Subcutaneous abdominal adipose tissue (tissue), 5 donors: Measurements from ENCODE around the gene IRF2.
A peak's percentile ranks its signal among the peaks of the same experiment; 100 is the strongest.

Source experiments
- H3K27ac ChIP-seq: one replicate; pipeline ENCODE4 v1.7.0; 2013; ENCODE audit warnings: low read depth, mild to moderate bottlenecking, inconsistent platforms, low read length, moderate library complexity
- H3K27me3 ChIP-seq, 5 donors: one replicate each; pipeline ENCODE4 v1.7.0; 2013; ENCODE audit warnings: low read length in 5 of 5, inconsistent platforms in 1 of 5; ENCODE audit not compliant: control insufficient read depth in 5 of 5, insufficient read depth in 4 of 5
- H3K36me3 ChIP-seq, 5 donors: one replicate each; pipeline ENCODE4 v1.7.0; 2013; ENCODE audit warnings: low read length in 5 of 5; ENCODE audit not compliant: control insufficient read depth in 5 of 5, insufficient read depth in 5 of 5
- H3K4me1 ChIP-seq, 5 donors: one replicate each; pipeline ENCODE4 v1.7.0; 2013; ENCODE audit warnings: low read length in 5 of 5, mild to moderate bottlenecking in 3 of 5, moderate library complexity in 1 of 5; ENCODE audit not compliant: control insufficient read depth in 5 of 5, insufficient read depth in 5 of 5
- H3K4me3 ChIP-seq, 5 donors: one replicate each; pipeline ENCODE4 v1.7.0; 2013; ENCODE audit warnings: low read length in 5 of 5, low read depth in 1 of 5
- H3K9ac ChIP-seq, 5 donors: one replicate each; pipeline ENCODE4 v1.7.0; 2013; ENCODE audit warnings: low read length in 5 of 5, mild to moderate bottlenecking in 4 of 5, moderate library complexity in 3 of 5
- H3K9me3 ChIP-seq, 5 donors: one replicate each; pipeline ENCODE4 v1.7.0; 2013; ENCODE audit warnings: low read length in 5 of 5; ENCODE audit not compliant: control insufficient read depth in 5 of 5
- donor health status: healthy.
- donor health status: healthy.
- donor health status: healthy.
- donor health status: healthy.
- donor health status: healthy.

The IRF2 gene

GRCh38 chr4:184443318-184443717 is 31.0 kb downstream of the IRF2 start:
- Histone ChIP-seq H3K36me3 (no peaks in the 10 kb centered on the region), H3K27ac (no peak overlapping the region), H3K9ac (no peak overlapping the region), H3K9me3 (no peaks in the 10 kb centered on the region), H3K4me3 (no peak overlapping the region), H3K4me1 (peaks cover 8 to 69% (median 33%) of the 10 kb centered on the region in 5 donors), H3K27me3 (no peaks in the 10 kb centered on the region)

DNA sequence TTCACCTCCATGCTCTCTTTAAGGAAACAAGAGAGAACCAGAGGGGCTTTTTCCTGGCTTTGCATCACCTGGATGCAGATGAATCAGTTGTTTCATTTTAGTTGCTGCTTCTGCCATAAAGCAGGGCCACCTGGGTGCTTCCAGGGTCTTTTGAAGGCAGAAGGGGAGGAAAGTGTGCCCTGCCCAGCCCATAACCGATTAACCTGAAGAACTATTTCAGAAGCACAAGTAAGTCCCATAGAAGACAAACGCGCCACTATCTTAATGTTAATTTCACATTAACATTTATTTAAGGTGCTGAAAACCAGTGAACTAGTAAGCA is 32.1 kb downstream of the IRF2 start:
- peaks cover 5 to 67% (median 37%) of the 10 kb centered on the region in 5 donors for H3K4me1 ChIP-seq
- peak overlapping the region in 1 of 5 donors; percentile 2 for H3K9ac ChIP-seq
- no peaks in the 10 kb centered on the region for H3K27me3 ChIP-seq
- no peaks in the 10 kb centered on the region for H3K9me3 ChIP-seq
- H3K4me3 ChIP-seq, result peak overlapping the region in 1 of 5 donors; percentile 8
- peak overlapping the region; percentile 28 for H3K27ac ChIP-seq
- no peaks in the 10 kb centered on the region for H3K36me3 ChIP-seq

DNA sequence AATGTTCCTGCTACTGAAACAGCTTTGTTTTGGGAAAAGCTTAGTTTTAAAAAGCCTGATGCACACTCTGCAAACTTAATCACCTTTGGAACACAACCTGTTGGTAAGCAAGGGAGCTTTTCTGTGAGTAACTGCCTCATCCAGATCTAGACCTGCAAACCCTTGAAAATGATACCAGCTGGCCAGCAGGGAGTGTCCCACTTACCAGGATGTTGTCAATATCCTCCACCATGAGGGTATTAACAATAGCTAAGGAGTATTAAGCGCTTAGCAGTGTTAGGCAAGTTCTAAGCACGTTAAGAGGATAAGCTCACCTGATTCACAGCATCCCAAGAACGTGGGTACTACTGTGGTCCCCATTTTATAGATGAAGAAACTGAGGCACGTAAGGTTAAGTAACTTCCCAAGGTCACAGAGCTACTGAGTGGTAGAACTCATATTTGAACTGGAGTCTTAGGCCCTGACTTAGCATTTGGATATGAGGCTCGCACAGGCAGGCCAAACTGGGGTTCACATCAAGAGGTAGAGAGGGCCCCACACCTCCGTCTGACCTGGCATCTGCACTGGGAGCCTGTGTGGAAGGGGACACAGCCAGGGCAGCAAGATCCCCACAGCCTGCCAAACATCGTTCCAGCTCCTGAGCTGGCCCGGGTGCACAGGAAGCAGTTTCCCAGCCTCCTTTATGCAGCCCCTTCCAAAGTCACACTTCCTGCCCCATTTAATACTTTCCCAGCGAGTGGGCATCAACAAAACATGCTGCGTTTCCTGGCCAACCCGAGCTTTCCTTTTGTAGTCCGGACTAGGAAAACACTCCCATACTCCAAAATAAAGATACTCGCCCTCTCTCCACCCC is 32.7 kb downstream of the IRF2 start:
- H3K27me3 ChIP-seq, result no peaks in the 10 kb centered on the region
- H3K27ac ChIP-seq, result peak overlapping the region; percentile 28
- H3K9ac ChIP-seq, result peak overlapping the region in 2 of 5 donors; percentile 2 to 10
- H3K9me3 ChIP-seq, result no peaks in the 10 kb centered on the region
- H3K36me3 ChIP-seq, result no peaks in the 10 kb centered on the region
- peak overlapping the region in 1 of 5 donors; percentile 8 for H3K4me3 ChIP-seq
- H3K4me1 ChIP-seq, result peaks cover 5 to 64% (median 35%) of the 10 kb centered on the region in 5 donors

- Histone ChIP-seq H3K27ac (no peak overlapping the region), H3K4me3 (peak overlapping the region in 1 of 5 donors; percentile 7), H3K9me3 (no peaks in the 10 kb centered on the region), H3K9ac (no peak overlapping the region), H3K36me3 (no peaks in the 10 kb centered on the region), H3K27me3 (no peaks in the 10 kb centered on the region), H3K4me1 (peaks cover 5 to 58% (median 35%) of the 10 kb centered on the region in 5 donors)
These were observed 33.6 kb downstream of the IRF2 start for GRCh38 chr4:184440595-184441358.

- Histone ChIP-seq H3K27me3 (no peaks in the 10 kb centered on the region), H3K4me1 (peaks cover 5 to 56% (median 34%) of the 10 kb centered on the region in 5 donors), H3K36me3 (no peaks in the 10 kb centered on the region), H3K9ac (peak overlapping the region in 1 of 5 donors; percentile 11), H3K4me3 (peak overlapping the region in 1 of 5 donors; percentile 7), H3K9me3 (no peaks in the 10 kb centered on the region), H3K27ac (no peak overlapping the region)
These were observed 34.3 kb downstream of the IRF2 start for GRCh38 chr4:184439856-184440594.

DNA sequence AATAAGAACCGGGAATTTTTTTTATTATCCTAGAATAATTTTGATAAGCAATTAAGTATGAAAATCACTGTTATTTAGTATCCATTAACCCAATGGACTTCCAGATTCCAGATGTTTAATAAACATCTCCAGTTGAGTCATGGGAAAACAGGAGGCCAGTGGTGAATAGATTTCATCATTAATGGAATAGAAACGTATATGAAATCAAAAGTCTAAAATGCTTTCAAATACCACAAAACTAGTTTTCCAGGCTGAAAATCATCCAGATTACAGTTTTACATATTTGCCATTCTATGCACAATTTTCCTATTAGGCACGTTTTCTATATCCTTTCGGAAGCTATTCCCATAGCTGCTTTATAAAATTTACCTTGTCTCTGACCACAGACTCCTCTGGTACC is 35.0 kb downstream of the IRF2 start:
- no peaks in the 10 kb centered on the region for H3K9me3 ChIP-seq
- H3K4me1 ChIP-seq, result peaks cover 5 to 49% (median 31%) of the 10 kb centered on the region in 5 donors
- H3K27me3 ChIP-seq, result no peaks in the 10 kb centered on the region
- H3K36me3 ChIP-seq, result no peaks in the 10 kb centered on the region
- H3K27ac ChIP-seq, result no peak overlapping the region
- no peak overlapping the region for H3K9ac ChIP-seq
- H3K4me3 ChIP-seq, result no peak overlapping the region

DNA sequence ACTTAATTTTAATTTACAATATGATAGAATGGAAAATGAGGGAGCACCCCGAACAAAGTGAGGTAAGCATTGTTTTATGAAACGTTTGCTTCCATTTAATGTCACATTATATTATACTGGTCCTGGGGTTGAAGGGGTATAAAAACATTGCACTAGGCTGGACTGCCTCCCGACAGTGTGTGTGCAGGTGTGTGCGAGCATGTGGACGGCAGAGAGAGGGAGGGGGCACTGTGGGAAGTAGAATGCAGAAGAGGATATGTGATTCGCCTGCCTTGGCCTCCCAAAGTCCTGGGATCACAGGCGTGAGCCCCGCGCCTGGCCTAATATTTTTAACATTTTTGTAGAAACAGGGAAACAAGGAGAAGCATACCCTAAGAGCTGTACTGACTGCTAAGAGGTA is 36.0 kb downstream of the IRF2 start:
- no peaks in the 10 kb centered on the region for H3K27me3 ChIP-seq
- H3K36me3 ChIP-seq, result peaks cover 0 to 4% (median 0%) of the 10 kb centered on the region in 5 donors
- no peak overlapping the region for H3K27ac ChIP-seq
- H3K4me3 ChIP-seq, result no peak overlapping the region
- no peak overlapping the region for H3K9ac ChIP-seq
- no peaks in the 10 kb centered on the region for H3K9me3 ChIP-seq
- peaks cover 5 to 48% (median 31%) of the 10 kb centered on the region in 5 donors for H3K4me1 ChIP-seq

- no peak overlapping the region for H3K27ac ChIP-seq
- peaks cover 5 to 52% (median 37%) of the 10 kb centered on the region in 5 donors for H3K4me1 ChIP-seq
- H3K27me3 ChIP-seq, result no peaks in the 10 kb centered on the region
These were observed 36.6 kb downstream of the IRF2 start for GRCh38 chr4:184437565-184438265.

DNA sequence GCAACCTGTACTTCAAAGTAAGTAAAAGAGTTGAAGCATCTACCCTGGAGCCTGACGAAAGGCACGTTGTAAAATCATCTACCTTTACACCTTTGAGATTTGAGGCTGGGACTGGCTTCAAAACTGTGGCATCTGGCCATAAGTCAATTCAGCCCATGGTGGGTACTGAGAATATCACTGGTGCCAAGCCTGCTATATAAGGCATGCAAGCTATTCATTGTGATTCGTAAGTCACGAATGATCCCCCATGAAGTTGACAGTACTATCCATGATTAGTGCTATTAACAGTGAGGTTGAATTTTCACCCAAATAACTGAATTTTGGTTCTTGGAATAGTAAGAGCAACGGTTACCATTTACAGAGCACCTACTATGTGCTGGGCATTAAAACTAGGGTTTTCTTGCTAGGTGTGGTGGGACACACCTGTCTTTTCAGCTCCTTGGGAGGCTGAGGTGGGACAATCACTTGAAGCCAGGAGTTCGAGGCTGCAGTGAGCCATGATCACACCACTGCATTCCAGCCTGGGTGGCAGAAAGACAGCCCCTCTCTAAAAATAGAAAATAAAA is 39.8 kb downstream of the IRF2 start:
- H3K4me1 ChIP-seq, result peaks cover 0 to 39% (median 25%) of the 10 kb centered on the region in 5 donors

More at GRCh38 chr4:184437565-184438265, 36.6 kb downstream of the IRF2 start:
- H3K9me3 ChIP-seq, result no peaks in the 10 kb centered on the region
- no peak overlapping the region for H3K9ac ChIP-seq
- H3K4me3 ChIP-seq, result no peak overlapping the region
- H3K36me3 ChIP-seq, result peaks cover 0 to 4% (median 3%) of the 10 kb centered on the region in 5 donors

More for the DNA sequence above, 39.8 kb downstream of the IRF2 start:
- Histone ChIP-seq H3K27ac (no peak overlapping the region), H3K9ac (no peak overlapping the region), H3K27me3 (no peaks in the 10 kb centered on the region), H3K4me3 (no peak overlapping the region), H3K9me3 (no peaks in the 10 kb centered on the region), H3K36me3 (peaks cover 0 to 4% (median 3%) of the 10 kb centered on the region in 5 donors)
